Measurements from ENCODE around the gene CALD1. TPM values are rescaled to one million over a fixed set of nuclear protein-coding genes. Genes with fewer than 3 reads are reported as not detected.
A peak's percentile ranks its signal among the peaks of the same experiment; 100 is the strongest.

The CALD1 gene
- total RNA-seq, 1 donor from 2014 or later: 118 TPM

GRCh38 chr7:134741907-134742635 lies 37.4 kb upstream of the CALD1 start:
- no peaks in the 10 kb centered on the region for H3K36me3 Mint-ChIP-seq
- Histone ChIP-seq H3K4me2 (no peak overlapping the region), H3K9ac (no peak overlapping the region), H3K79me2 (ENCODE audit: low read depth) (no peaks in the 10 kb centered on the region), H3K9me3 (ENCODE audit: low read depth) (no peaks in the 10 kb centered on the region), H2AFZ (replicated peaks) (peak overlapping the region; percentile 8), H3K27me3 (no peaks in the 10 kb centered on the region), H3K27ac (no peak overlapping the region), H3F3A (ENCODE audit: low read depth) (no peaks in the 10 kb centered on the region), H3K4me1 (peaks cover 25% of the 10 kb centered on the region), H3K4me3 (no peak overlapping the region), H3K36me3 (no peaks in the 10 kb centered on the region), H4K20me1 (ENCODE audit: low read depth) (no peaks in the 10 kb centered on the region)
- H3K27me3 Mint-ChIP-seq (ENCODE audit: insufficient read depth, low read depth): peaks cover 2% of the 10 kb centered on the region
- peak; percentile 38 for DNase-seq (ENCODE audit: low spot score)
- TF ChIP-seq CTCF (IDR thresholded peaks at IDR 0.05): no peak
- H3K9me3 Mint-ChIP-seq: no peaks in the 10 kb centered on the region
- no peak overlapping the region for H3K27ac Mint-ChIP-seq
- H3K4me1 Mint-ChIP-seq: peaks cover 39% of the 10 kb centered on the region
- H3K4me3 Mint-ChIP-seq: no peak overlapping the region

- H2AFZ ChIP-seq (replicated peaks): peak overlapping the region; percentile 8
- no peak overlapping the region for H3K27ac ChIP-seq
Measured at GRCh38 chr7:134742688-134743350, 36.6 kb upstream of the CALD1 start.

GRCh38 chr7:134744569-134744968 lies 34.9 kb upstream of the CALD1 start:
- Histone ChIP-seq H3K9me3 (ENCODE audit: low read depth) (no peaks in the 10 kb centered on the region), H3K4me2 (no peak overlapping the region), H3F3A (ENCODE audit: low read depth) (no peaks in the 10 kb centered on the region), H3K27ac (no peak overlapping the region), H3K27me3 (no peaks in the 10 kb centered on the region), H2AFZ (replicated peaks) (no peak overlapping the region), H3K9ac (no peak overlapping the region), H3K36me3 (no peaks in the 10 kb centered on the region), H3K4me1 (peaks cover 25% of the 10 kb centered on the region), H4K20me1 (ENCODE audit: low read depth) (no peaks in the 10 kb centered on the region), H3K4me3 (no peak overlapping the region), H3K79me2 (ENCODE audit: low read depth) (no peaks in the 10 kb centered on the region)
- Mint-ChIP-seq H3K36me3 (no peaks in the 10 kb centered on the region), H3K9me3 (no peaks in the 10 kb centered on the region), H3K4me1 (peaks cover 30% of the 10 kb centered on the region), H3K27ac (no peak overlapping the region), H3K27me3 (ENCODE audit: insufficient read depth, low read depth) (peaks cover 2% of the 10 kb centered on the region), H3K4me3 (no peak overlapping the region)
- no peak for TF ChIP-seq EZH2phosphoT487 (IDR thresholded peaks at IDR 0.05)
- no peak for TF ChIP-seq EZH2 (IDR thresholded peaks at IDR 0.05)
- no peak for TF ChIP-seq CTCF (IDR thresholded peaks at IDR 0.05)
- peak; percentile 17 for DNase-seq (ENCODE audit: low spot score)

More at GRCh38 chr7:134742688-134743350, 36.6 kb upstream of the CALD1 start:
- H3K79me2 ChIP-seq (ENCODE audit: low read depth): no peaks in the 10 kb centered on the region
- H3K27me3 ChIP-seq: no peaks in the 10 kb centered on the region
- no peak overlapping the region for H3K4me2 ChIP-seq
- Mint-ChIP-seq H3K9me3 (no peaks in the 10 kb centered on the region), H3K4me3 (no peak overlapping the region), H3K4me1 (peaks cover 37% of the 10 kb centered on the region), H3K27me3 (ENCODE audit: insufficient read depth, low read depth) (peaks cover 2% of the 10 kb centered on the region), H3K36me3 (no peaks in the 10 kb centered on the region), H3K27ac (peak overlapping the region; percentile 36)
- no peaks in the 10 kb centered on the region for H4K20me1 ChIP-seq (ENCODE audit: low read depth)
- H3K9ac ChIP-seq: no peak overlapping the region
- TF ChIP-seq CTCF (IDR thresholded peaks at IDR 0.05) (no peak), EZH2phosphoT487 (IDR thresholded peaks at IDR 0.05) (no peak), EZH2 (IDR thresholded peaks at IDR 0.05) (no peak)
- H3K4me3 ChIP-seq: no peak overlapping the region
- no peak for DNase-seq (ENCODE audit: low spot score)
- no peaks in the 10 kb centered on the region for H3K9me3 ChIP-seq (ENCODE audit: low read depth)
- H3K4me1 ChIP-seq: peaks cover 25% of the 10 kb centered on the region
- no peaks in the 10 kb centered on the region for H3F3A ChIP-seq (ENCODE audit: low read depth)
- no peaks in the 10 kb centered on the region for H3K36me3 ChIP-seq

Data from neural progenitor cell (in vitro differentiated cells).